Measurements from ENCODE around the gene TBC1D20.

Gene TBC1D20

DNA sequence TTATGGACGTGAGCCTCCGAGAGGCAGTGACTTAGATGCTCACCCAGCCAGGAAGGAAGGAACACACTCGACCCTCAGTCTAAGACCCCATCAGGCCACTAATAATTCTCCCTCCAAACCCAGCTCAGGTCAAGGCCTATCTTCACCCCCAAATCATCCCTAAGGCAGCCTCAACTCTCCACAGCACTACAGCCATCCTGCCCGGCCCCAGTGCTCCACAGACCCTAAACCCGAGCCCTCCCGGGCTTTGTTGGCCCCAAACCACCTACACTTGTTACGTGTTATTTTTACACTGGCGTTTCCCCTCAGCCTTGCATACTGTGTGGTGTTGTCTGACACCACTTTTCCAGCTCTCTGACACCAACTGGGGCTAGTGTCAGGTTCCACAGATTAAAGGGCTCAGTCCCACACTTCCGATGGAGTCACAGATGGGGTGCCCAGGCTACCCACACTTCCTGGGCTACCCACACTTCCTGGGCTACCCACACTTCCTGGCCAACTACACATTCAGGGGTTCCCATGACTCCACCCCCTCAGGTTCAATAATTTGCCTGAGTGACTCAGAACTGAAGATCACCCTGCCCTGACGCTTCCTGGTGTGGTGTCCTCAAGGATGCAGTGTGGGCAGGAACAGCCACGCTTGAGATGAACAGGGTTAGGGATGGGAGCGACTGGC, 28.9 kb downstream of the TBC1D20 start:
- H3K27ac ChIP-seq, result 0 out of 2 replicates have a peak overlapping the region, but pooled peaks have one; percentile 37
- TF ChIP-seq, protein P1, sequence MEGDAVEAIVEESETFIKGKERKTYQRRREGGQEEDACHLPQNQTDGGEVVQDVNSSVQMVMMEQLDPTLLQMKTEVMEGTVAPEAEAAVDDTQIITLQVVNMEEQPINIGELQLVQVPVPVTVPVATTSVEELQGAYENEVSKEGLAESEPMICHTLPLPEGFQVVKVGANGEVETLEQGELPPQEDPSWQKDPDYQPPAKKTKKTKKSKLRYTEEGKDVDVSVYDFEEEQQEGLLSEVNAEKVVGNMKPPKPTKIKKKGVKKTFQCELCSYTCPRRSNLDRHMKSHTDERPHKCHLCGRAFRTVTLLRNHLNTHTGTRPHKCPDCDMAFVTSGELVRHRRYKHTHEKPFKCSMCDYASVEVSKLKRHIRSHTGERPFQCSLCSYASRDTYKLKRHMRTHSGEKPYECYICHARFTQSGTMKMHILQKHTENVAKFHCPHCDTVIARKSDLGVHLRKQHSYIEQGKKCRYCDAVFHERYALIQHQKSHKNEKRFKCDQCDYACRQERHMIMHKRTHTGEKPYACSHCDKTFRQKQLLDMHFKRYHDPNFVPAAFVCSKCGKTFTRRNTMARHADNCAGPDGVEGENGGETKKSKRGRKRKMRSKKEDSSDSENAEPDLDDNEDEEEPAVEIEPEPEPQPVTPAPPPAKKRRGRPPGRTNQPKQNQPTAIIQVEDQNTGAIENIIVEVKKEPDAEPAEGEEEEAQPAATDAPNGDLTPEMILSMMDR (conservative IDR thresholded peaks at IDR 0.05), result no peak

DNA sequence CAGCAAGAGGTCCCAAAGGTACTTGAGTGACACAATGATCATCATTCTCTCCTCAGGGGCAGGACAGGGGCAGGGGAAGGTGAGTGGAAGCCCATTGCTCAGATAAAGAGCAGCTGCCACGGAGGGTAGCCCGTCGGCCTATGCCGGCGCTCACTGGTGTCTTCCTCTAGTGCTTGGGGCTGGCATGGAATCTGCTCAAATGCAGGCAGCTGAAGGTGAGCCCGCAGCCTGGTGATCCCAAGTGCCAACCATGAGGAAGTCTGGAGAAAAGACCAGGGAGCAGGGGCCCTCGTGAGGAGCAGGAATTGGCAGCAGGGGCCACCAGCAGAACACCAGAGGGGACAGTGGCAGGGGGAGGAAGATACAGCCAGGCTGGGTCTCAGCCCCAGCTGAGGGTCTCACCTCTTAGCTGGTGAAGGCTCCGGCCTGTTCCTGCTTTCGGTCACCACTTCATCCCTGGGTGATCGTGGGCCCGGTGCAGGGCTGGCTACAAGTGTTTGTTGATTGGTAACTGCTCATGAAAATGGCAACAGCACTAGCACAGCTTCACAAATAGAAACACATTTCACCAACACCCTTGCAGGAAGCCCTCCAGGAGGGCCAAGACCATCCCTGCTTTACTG, 29.5 kb downstream of the TBC1D20 start:
- TF ChIP-seq, protein P1 (conservative IDR thresholded peaks at IDR 0.05), result no peak

DNA sequence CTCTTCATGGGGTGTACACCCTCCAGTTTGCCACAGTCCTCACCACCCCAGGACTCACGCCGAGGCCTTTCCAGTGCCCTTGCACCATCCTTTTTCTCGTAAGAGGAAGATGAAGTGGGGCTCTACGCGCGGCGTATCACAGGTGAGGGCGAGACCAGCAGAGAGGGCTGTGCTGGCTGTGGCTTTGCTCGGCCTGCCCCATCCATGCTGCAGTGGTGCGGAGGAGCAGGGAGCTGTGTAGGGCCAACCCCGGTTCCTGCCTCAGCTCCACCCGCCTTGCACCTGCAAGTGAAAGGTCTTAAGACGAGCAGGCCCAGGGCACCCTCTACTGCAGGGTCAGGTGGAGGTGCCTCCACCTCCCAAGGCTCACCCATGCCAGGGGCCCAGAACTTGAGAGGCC, 30.1 kb downstream of the TBC1D20 start:
- TF ChIP-seq, protein P1 (conservative IDR thresholded peaks at IDR 0.05), result no peak
- peak overlapping the region; percentile 37 for H3K27ac ChIP-seq

More for the DNA sequence above, 29.5 kb downstream of the TBC1D20 start:
- H3K27ac ChIP-seq, result 0 out of 2 replicates have a peak overlapping the region, but pooled peaks have one; percentile 37

DNA sequence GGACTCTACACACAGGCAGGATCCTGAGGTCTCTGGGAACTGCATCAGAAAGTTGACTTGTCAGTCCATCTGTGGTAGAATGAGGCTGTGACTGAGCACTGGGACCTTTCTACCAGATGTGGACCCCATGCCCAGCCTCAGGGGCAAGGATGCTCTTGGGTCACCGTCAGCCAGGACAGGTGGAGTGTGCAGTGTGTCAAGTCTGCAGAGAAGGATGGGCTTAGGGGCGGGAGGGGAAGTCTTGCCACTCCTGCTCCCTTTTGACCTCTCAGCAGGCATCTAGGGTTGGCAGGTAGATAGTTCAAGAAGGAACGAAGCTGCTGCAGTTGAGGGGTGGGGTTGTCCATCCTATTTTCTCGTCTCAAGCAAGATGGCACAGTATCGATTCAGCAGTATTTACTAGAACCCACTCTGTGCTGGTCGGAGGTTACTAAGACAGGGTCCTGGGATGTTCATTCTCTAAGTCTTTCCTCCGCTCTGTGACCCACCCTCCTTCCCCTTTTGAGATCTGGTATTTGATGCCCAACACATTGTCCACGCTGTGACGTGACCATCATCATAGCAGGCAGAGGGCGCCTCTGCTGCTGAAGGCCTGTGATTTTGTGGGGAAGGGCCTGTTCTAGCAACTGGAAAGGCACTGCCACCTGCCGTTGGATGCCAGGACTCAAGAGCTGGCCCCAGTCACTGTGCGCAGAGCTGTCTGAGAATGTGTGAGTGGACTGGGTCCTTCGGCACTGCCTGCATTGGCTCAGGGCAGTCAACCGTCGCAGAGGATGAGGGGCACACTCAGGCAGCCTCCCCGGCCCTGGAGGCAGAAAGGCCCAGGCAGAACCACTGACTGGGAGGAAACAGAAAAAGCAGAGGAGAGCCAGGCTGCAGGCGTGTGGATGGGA, 31.1 kb downstream of the TBC1D20 start:
- H3K27ac ChIP-seq, result peak overlapping the region; percentile 37

DNA sequence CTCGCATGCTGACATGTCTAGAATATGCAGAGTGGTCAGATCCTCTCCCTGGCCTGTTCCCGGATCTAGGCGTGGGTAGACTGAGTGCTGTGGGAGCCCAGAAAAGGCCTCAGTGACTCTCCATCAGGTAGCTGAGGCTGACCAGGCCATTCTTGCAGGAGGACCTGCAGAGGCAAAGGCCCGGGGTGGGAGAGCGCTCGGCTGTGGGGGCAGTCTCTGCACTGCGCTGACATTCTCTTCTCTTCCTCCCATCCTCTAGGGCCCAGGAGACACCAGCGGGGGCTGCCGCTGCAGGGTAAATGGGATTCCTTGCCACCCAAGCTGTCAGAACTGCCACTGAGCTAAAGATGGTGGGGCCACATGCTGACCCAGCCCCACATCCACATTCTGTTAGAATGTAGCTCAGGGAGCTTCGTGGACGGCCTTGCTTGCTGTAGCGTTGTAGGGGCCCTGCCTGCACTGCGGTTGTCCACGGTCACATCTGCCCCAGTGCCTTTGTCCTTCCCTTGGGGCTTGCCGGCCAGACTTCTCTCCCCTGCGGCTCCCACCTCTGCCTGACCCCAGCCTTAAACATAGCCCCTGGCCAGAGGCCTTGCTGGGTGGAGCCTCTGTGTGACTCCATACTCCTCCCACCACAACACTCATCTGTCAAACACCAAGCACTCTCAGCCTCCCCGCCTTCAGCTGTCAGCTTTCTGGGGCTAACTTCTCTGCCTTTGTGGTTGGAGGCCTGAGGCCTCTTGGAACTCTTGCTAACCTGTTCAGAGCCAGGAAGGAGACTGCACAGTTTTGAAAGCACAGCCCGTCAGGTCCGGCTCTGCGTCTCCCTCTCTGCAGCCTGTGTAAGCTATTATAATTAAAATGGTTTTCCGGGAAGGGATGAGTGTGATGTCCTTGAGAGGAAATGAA, 32.0 kb downstream of the TBC1D20 start:
- H3K27ac ChIP-seq, result peak overlapping the region; percentile 25; the same call in 1 of the 2 replicates
- TF ChIP-seq, protein P1 (conservative IDR thresholded peaks at IDR 0.05), result no peak

More for the DNA sequence above, 31.1 kb downstream of the TBC1D20 start:
- TF ChIP-seq, protein P1 (conservative IDR thresholded peaks at IDR 0.05), result peak; percentile 97

DNA sequence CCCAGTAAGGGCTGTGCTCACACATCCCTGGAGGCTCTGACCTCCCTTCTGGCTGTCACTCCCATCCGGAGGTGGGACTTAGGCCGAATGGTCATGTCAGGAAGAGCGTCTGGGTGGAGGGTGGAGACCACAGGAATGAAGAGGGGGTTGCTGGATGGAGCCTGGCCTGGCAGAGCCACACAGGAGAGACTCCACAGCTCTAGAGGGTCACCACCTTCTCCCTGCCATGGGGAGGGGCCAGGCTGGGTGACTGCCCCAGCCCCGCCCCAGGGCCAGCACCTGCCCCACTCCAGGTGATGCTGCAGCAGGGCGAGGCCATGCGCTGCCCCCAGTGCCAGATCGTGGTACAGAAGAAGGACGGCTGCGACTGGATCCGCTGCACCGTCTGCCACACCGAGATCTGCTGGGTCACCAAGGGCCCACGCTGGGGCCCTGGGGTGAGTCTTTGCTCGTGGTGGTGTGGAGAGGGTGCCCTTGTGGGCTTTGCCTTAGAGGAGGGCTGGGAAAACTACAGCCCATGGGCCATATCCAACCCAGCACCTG, 33.6 kb downstream of the TBC1D20 start:
- TF ChIP-seq, protein P1 (conservative IDR thresholded peaks at IDR 0.05), result peak; percentile 34; the same call in 1 of the 2 replicates

More for the DNA sequence above, 33.6 kb downstream of the TBC1D20 start:
- H3K27ac ChIP-seq, result peak overlapping the region; percentile 25; the same call in 1 of the 2 replicates
